ENCODE results near the gene ZYG11A.

Gene ZYG11A

DNA sequence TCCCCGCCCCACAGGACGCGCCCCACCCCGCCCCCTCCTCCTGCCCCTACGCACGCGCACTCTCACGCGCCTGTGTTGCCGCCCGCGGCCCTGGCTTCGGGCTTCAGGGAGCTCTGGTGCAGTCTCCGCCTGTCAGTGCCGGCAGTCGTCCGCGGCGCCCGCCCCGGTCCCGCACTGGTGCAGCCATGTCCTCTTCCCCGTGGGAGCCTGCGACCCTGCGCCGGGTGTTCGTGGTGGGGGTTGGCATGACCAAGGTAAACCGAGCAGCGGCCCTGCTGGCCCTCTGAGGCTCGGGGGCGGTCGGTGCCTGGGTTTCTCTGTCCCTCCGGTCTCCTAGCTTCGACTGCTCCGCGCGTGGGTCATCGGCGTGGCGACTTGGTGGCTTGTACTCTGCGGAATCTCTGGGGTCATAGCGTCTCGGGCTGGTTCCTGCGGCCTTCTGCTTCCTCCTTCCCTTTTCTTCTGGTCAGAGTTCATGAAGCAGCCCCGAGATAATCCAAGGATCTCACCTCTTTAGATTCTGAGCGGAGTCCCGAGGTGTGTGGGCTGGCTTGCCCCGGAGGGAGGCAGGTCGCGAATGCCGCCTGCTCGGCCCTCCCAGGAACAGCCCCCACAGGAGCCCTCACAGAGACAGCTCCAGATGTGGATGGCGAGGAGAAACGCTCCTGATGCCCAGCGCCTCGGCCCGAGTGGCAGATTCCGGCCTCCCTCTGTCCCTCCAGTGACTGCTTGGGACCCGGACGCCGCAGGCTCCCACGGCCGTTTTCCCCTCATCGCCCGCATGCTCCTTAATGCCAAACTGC, 84.9 kb downstream of the ZYG11A start, which contains the start of gene SCP2 (continued):
- TF ChIP-seq ZNF324 (tag by site-specific recombination; IDR thresholded peaks at IDR 0.05) (no peak), GLIS2 (tag by site-specific recombination; IDR thresholded peaks at IDR 0.05) (peak; percentile 63), OVOL3 (tag by site-specific recombination; IDR thresholded peaks at IDR 0.05) (no peak), ZNF184 (tag by site-specific recombination; IDR thresholded peaks at IDR 0.05) (no peak), ZNF776 (tag by site-specific recombination; IDR thresholded peaks at IDR 0.05; ENCODE audit: borderline replicate concordance) (no peak), BCL6B (tag by site-specific recombination; IDR thresholded peaks at IDR 0.05) (no peak), SP7 (tag by site-specific recombination; IDR thresholded peaks at IDR 0.05) (peak; percentile 17; the same call in 1 of the 2 replicates), YY1 (tag by site-specific recombination; IDR thresholded peaks at IDR 0.05) (no peak), IKZF3 (tag by site-specific recombination; IDR thresholded peaks at IDR 0.05) (no peak), EGR2 (tag by site-specific recombination; IDR thresholded peaks at IDR 0.05; ENCODE audit: low read depth) (no peak), ZBTB8A (tag by site-specific recombination; IDR thresholded peaks at IDR 0.05) (peak; percentile 37; the same call in 1 of the 2 replicates), ZBTB7A (tag by site-specific recombination; IDR thresholded peaks at IDR 0.05; ENCODE audit: low read depth) (no peak), ZNF423 (tag by site-specific recombination; IDR thresholded peaks at IDR 0.05) (no peak), GLIS1 (tag by site-specific recombination; IDR thresholded peaks at IDR 0.05) (peak; percentile 31), ZNF138 (tag by site-specific recombination; IDR thresholded peaks at IDR 0.05; ENCODE audit: borderline replicate concordance) (no peak), PRDM10 (tag by site-specific recombination; IDR thresholded peaks at IDR 0.05) (no peak), KLF8 (tag by site-specific recombination; IDR thresholded peaks at IDR 0.05) (0 out of 2 replicates have a peak, but pooled peaks have one; percentile 28), ZBTB48 (tag by site-specific recombination; IDR thresholded peaks at IDR 0.05) (no peak)
- TF ChIP-seq, protein P1, sequence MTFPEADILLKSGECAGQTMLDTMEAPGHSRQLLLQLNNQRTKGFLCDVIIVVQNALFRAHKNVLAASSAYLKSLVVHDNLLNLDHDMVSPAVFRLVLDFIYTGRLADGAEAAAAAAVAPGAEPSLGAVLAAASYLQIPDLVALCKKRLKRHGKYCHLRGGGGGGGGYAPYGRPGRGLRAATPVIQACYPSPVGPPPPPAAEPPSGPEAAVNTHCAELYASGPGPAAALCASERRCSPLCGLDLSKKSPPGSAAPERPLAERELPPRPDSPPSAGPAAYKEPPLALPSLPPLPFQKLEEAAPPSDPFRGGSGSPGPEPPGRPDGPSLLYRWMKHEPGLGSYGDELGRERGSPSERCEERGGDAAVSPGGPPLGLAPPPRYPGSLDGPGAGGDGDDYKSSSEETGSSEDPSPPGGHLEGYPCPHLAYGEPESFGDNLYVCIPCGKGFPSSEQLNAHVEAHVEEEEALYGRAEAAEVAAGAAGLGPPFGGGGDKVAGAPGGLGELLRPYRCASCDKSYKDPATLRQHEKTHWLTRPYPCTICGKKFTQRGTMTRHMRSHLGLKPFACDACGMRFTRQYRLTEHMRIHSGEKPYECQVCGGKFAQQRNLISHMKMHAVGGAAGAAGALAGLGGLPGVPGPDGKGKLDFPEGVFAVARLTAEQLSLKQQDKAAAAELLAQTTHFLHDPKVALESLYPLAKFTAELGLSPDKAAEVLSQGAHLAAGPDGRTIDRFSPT (tag by site-specific recombination; IDR thresholded peaks at IDR 0.05) = no peak
- TF ChIP-seq, protein P2, sequence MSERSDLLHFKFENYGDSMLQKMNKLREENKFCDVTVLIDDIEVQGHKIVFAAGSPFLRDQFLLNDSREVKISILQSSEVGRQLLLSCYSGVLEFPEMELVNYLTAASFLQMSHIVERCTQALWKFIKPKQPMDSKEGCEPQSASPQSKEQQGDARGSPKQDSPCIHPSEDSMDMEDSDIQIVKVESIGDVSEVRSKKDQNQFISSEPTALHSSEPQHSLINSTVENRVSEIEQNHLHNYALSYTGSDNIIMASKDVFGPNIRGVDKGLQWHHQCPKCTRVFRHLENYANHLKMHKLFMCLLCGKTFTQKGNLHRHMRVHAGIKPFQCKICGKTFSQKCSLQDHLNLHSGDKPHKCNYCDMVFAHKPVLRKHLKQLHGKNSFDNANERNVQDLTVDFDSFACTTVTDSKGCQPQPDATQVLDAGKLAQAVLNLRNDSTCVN (tag by site-specific recombination; optimal IDR thresholded peaks at IDR 0.05) = peak; percentile 74
